ENCODE measurements around the gene COL15A1.
"Not testable (repeated sequence)": the region's sequence is repeated elsewhere in the genome, so short reads cannot be mapped to it uniquely, and the experiment has no call there.

COL15A1 gene

GRCh38 chr9:99004717-99005460 is 61.2 kb downstream of the COL15A1 start:
- no peak for DNase-seq (ENCODE audit: low read depth, low spot score)
- H3K27ac ChIP-seq, result no peak overlapping the region

- DNase-seq (ENCODE audit: low read depth, low spot score), result no peak
- H3K27ac ChIP-seq, result no peak overlapping the region
Measured at GRCh38 chr9:99005651-99006050, 61.9 kb downstream of the COL15A1 start.

- DNase-seq (ENCODE audit: low read depth, low spot score), result no peak
- no peak overlapping the region for H3K27ac ChIP-seq
Measured at GRCh38 chr9:99006511-99006910, 62.8 kb downstream of the COL15A1 start.

GRCh38 chr9:99006979-99007378 is 63.3 kb downstream of the COL15A1 start:
- DNase-seq (ENCODE audit: low read depth, low spot score), result no peak
- no peak overlapping the region for H3K27ac ChIP-seq

- DNase-seq (ENCODE audit: low read depth, low spot score), result no peak
- H3K27ac ChIP-seq, result no peak overlapping the region
Measured at GRCh38 chr9:99008203-99008602, 64.5 kb downstream of the COL15A1 start.

- DNase-seq (ENCODE audit: low read depth, low spot score); H3K27ac ChIP-seq: not testable (repeated sequence)
Measured at GRCh38 chr9:99010393-99010792, 66.7 kb downstream of the COL15A1 start.

- no peak overlapping the region for H3K27ac ChIP-seq
- no peak for DNase-seq (ENCODE audit: low read depth, low spot score)
Measured at GRCh38 chr9:99011161-99011709, 67.5 kb downstream of the COL15A1 start.

GRCh38 chr9:99012957-99013512 is 69.3 kb downstream of the COL15A1 start:
- no peak overlapping the region for H3K27ac ChIP-seq
- DNase-seq (ENCODE audit: low read depth, low spot score), result no peak

GRCh38 chr9:99013550-99013949 is 69.8 kb downstream of the COL15A1 start:
- DNase-seq (ENCODE audit: low read depth, low spot score), result no peak

GRCh38 chr9:99015448-99015847 is 71.7 kb downstream of the COL15A1 start:
- DNase-seq (ENCODE audit: low read depth, low spot score), result no peak
- H3K27ac ChIP-seq, result no peak overlapping the region

More at GRCh38 chr9:99013550-99013949, 69.8 kb downstream of the COL15A1 start:
- no peak overlapping the region for H3K27ac ChIP-seq

- no peak overlapping the region for H3K27ac ChIP-seq
- no peak for DNase-seq (ENCODE audit: low read depth, low spot score)
Measured at GRCh38 chr9:99015890-99016289, 72.2 kb downstream of the COL15A1 start.

GRCh38 chr9:99016681-99017387 is 73.1 kb downstream of the COL15A1 start:
- DNase-seq (ENCODE audit: low read depth, low spot score), result no peak

GRCh38 chr9:99018653-99019052 is 74.9 kb downstream of the COL15A1 start:
- peak overlapping the region; percentile 74 for H3K27ac ChIP-seq
- DNase-seq (ENCODE audit: low read depth, low spot score), result no peak

More at GRCh38 chr9:99016681-99017387, 73.1 kb downstream of the COL15A1 start:
- H3K27ac ChIP-seq, result no peak overlapping the region

GRCh38 chr9:99019510-99020331 is 76.0 kb downstream of the COL15A1 start:
- peak overlapping the region; percentile 74 for H3K27ac ChIP-seq
- peak; percentile 66 for DNase-seq (ENCODE audit: low read depth, low spot score)

- DNase-seq (ENCODE audit: low read depth, low spot score), result no peak
- no peak overlapping the region for H3K27ac ChIP-seq
Measured at GRCh38 chr9:99020786-99021436, 77.2 kb downstream of the COL15A1 start.

GRCh38 chr9:99021512-99021911 is 77.8 kb downstream of the COL15A1 start:
- H3K27ac ChIP-seq, result no peak overlapping the region
- DNase-seq (ENCODE audit: low read depth, low spot score), result no peak

- no peak for DNase-seq (ENCODE audit: low read depth, low spot score)
Measured at GRCh38 chr9:99023231-99023630, 79.5 kb downstream of the COL15A1 start.

GRCh38 chr9:99023831-99024230 is 80.1 kb downstream of the COL15A1 start:
- H3K27ac ChIP-seq, result no peak overlapping the region
- DNase-seq (ENCODE audit: low read depth, low spot score), result no peak

More at GRCh38 chr9:99023231-99023630, 79.5 kb downstream of the COL15A1 start:
- H3K27ac ChIP-seq, result no peak overlapping the region

GRCh38 chr9:99024959-99025358 is 81.3 kb downstream of the COL15A1 start:
- no peak overlapping the region for H3K27ac ChIP-seq
- DNase-seq (ENCODE audit: low read depth, low spot score), result no peak

Data from epithelial cell of prostate (primary cell).